HG03135 (cell line): ENCODE results near the gene CYP2B6.
"Not testable (repeated sequence)": the region's sequence is repeated elsewhere in the genome, so short reads cannot be mapped to it uniquely, and the experiment has no call there.

ENCODE experiments used
- ATAC-seq: cut with Tn5 transposase; IDR thresholded peaks from one replicate; pipeline ENCODE4 v1.9.1; 2021; ENCODE audit warnings: mild to moderate bottlenecking, moderate library complexity; ENCODE audit not compliant: unreplicated experiment

The CYP2B6 gene

GRCh38 chr19:40990972-40991381 lies at the start of gene CYP2B6:
CYP2B6 (plus strand) TSS chr19:40991282; CDS start chr19:40991306, 24 bp downstream.
- ATAC-seq: no peak

GRCh38 chr19:40941481-40942219 lies 49.4 kb upstream of the CYP2B6 start:
- no peak for ATAC-seq

- no peak for ATAC-seq
These were observed 45.4 kb upstream of the CYP2B6 start for GRCh38 chr19:40945645-40946044.

- no peak for ATAC-seq
These were observed 44.0 kb upstream of the CYP2B6 start for GRCh38 chr19:40947114-40947513.

GRCh38 chr19:40947573-40947972 lies 43.5 kb upstream of the CYP2B6 start:
- no peak for ATAC-seq

- ATAC-seq: no peak
These were observed 42.3 kb upstream of the CYP2B6 start for GRCh38 chr19:40948580-40949299.

DNA sequence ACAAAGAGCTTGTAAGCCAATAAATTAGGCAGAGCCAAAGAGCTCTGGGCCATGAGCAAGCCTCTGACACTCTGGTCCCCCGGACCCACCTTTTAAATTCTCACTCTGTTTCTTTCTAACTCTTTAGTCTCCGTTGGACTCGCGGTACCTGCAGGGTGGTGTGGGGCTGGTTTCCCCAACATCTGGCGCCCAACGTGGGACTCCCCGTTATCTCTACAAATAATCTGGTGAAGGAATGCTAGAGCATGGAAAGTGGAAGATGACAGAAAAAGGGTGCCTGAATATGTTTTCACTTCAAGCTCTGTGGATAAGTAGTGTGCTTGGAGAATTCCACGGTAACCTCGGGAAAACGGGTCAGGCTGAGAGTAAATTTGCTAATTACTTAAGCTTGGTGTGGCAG lies 36.5 kb upstream of the CYP2B6 start:
- ATAC-seq: no peak

DNA sequence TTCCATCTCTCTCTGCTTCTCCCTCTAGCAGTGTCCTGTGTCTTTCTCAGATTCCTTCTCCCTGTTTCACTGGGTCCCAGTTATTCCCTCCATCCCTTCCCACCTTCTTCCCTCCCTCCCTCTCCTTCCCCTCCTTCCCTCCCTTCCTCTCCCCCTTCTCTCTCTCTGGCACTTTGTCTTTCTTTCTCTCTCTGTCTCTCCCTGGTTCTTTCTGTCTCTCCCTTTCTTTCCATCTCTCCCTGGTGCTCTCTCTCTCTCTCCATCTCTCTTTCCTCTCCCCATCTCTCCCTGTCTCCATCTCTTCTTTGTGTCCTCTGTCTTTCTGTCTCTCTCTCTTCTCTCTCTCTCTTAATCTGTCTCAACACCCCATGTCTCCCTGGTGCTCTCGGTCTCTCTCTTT lies 31.7 kb upstream of the CYP2B6 start:
- ATAC-seq: no peak

- no peak for ATAC-seq
These were observed 30.9 kb upstream of the CYP2B6 start for GRCh38 chr19:40960062-40960685.

- ATAC-seq: no peak
These were observed 30.3 kb upstream of the CYP2B6 start for GRCh38 chr19:40960780-40961179.

GRCh38 chr19:40962460-40962961 lies 28.6 kb upstream of the CYP2B6 start:
- no peak for ATAC-seq

DNA sequence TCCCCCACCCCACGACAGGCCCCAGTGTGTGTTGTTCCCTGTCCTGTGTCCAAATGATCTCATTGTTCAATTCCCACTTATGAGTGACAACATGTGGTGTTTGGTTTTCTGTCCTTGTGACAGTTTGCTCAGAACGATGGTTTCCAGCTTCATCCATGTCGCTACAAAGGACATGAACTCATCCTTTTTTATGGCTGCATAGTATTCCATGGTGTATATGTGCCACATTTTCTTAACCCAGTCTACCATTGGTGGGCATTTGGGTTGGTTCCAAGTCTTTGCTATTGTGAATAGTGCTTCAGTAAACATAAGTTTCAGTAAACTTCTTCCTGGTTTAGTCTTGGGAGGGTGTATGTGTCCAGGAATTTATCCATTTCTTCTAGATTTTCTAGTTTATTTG lies 26.7 kb upstream of the CYP2B6 start:
- not testable (repeated sequence) for ATAC-seq

GRCh38 chr19:40965351-40965750 lies 25.7 kb upstream of the CYP2B6 start:
- ATAC-seq: not testable (repeated sequence)

DNA sequence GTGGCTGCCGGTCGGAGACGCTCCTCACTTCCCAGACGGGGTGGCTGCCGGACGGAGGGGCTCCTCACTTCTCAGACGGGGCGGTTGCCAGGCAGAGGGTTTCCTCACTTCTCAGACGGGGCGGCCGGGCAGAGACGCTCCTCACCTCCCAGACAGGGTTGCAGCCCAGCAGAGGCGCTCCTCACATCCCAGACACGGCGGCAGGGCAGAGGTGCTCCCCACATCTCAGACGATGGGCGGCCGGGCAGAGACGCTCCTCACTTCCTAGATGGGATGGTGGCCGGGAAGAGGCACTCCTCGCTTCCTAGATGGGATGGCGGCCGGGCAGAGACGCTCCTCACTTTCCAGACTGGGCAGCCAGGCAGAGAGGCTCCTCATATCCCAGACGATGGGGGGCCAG lies 24.5 kb upstream of the CYP2B6 start:
- not testable (repeated sequence) for ATAC-seq

DNA sequence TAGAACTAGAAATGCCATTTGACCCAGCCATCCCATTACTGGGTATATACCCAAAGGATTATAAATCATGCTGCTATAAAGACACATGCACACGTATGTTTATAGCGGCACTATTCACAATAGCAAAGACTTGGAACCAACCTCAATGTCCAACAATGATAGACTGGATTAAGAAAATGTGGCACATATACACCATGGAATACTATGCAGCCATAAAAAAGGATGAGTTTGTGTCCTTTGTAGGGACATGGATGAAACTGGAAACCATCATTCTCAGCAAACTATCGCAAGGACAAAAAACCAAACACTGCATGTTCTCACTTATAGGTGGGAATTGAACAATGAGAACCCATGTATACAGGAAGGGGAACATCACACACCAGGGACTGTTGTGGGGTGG lies 23.0 kb upstream of the CYP2B6 start:
- not testable (repeated sequence) for ATAC-seq

GRCh38 chr19:40969721-40970120 lies 21.4 kb upstream of the CYP2B6 start:
- ATAC-seq: not testable (repeated sequence)

GRCh38 chr19:40970396-40971345 lies 20.4 kb upstream of the CYP2B6 start:
- ATAC-seq: not testable (repeated sequence)

DNA sequence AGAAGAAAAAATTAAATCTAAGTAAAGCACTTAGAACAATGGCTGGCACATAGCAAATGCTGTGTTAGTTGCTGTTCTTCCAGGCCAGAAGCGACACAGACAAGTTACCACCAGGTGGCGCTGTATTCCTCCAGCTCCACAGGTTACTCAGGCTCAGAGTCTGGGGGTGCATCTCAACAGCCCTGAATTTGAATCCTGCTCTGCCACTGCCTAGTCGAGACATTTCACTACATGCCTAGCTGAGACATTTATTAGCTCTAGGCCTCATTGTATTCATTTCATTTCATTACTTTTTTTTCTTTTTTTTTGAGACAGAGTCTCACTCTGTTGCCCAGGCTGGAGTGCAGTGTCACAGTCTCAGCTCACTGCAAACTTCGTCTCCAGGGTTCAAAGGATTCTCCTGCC lies 16.4 kb upstream of the CYP2B6 start:
- ATAC-seq: no peak

DNA sequence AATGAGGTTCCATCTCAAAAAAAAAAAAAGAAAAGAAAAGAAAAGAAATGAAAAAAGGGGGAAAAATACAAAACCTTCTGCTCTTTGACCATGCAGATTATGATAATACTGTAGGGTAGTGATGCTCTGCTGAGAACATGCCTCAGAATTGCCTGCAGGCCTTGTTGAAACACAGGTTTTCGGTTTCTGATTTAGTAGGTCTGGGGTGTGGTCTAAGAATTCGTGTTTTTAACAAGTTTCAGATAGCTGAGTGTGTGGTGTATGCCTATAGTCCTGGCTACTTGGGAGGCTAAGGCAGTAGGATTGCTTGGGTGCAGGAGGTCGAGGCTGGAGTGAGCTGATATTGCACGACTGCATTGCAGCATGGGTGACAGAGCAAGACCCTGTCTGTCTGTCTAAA lies 14.9 kb upstream of the CYP2B6 start:
- no peak for ATAC-seq

GRCh38 chr19:40976724-40977123 lies 14.4 kb upstream of the CYP2B6 start:
- no peak for ATAC-seq

- ATAC-seq: not testable (repeated sequence)
These were observed 11.3 kb upstream of the CYP2B6 start for GRCh38 chr19:40979759-40980158.
